Hippocampal formation (tissue), 2 donors: ENCODE measurements around the gene ICOSLG.
"Not testable (repeated sequence)": the region's sequence is repeated elsewhere in the genome, so short reads cannot be mapped to it uniquely, and the experiment has no call there.

Experiments
- DNase-seq, 2 donors: peaks; one replicate each; lab custom pipeline; 2025; lab: John Stamatoyannopoulos, UW

The ICOSLG gene

GRCh38 chr21:44263768-44264167 lies 23.0 kb upstream of the ICOSLG start:
- DNase-seq = no peak

GRCh38 chr21:44263221-44263760 lies 22.5 kb upstream of the ICOSLG start:
- DNase-seq = no peak

- DNase-seq = no peak
These were observed 21.8 kb upstream of the ICOSLG start for GRCh38 chr21:44262338-44263056.

GRCh38 chr21:44261675-44262295 lies 21.0 kb upstream of the ICOSLG start, which contains the start of gene DNMT3L:
Gene DNMT3L (minus strand): TSS chr21:44261897. CDS start chr21:44261259, 638 bp downstream.
- DNase-seq = no peak

GRCh38 chr21:44260791-44261631 lies 20.3 kb upstream of the ICOSLG start:
- DNase-seq = no peak

GRCh38 chr21:44260066-44260465 lies 19.3 kb upstream of the ICOSLG start:
- no peak for DNase-seq

- no peak for DNase-seq
These were observed 18.5 kb upstream of the ICOSLG start for GRCh38 chr21:44259082-44259705.

GRCh38 chr21:44258056-44258725 lies 17.4 kb upstream of the ICOSLG start:
- DNase-seq = no peak

GRCh38 chr21:44255511-44255981 lies 14.8 kb upstream of the ICOSLG start:
- no peak for DNase-seq

GRCh38 chr21:44253832-44254710 lies 13.3 kb upstream of the ICOSLG start:
- DNase-seq = no peak

GRCh38 chr21:44249204-44250037 lies 8.7 kb upstream of the ICOSLG start:
- DNase-seq = not testable (repeated sequence)

- not testable (repeated sequence) for DNase-seq
These were observed 7.2 kb upstream of the ICOSLG start for GRCh38 chr21:44247904-44248303.

GRCh38 chr21:44243980-44244379 lies 3.2 kb upstream of the ICOSLG start:
- DNase-seq = not testable (repeated sequence)

- DNase-seq = not testable (repeated sequence)
These were observed 538 bp upstream of the ICOSLG start for GRCh38 chr21:44241281-44241680.

- not testable (repeated sequence) for DNase-seq
These were observed 390 bp downstream of the ICOSLG start for GRCh38 chr21:44240353-44240752.

- not testable (repeated sequence) for DNase-seq
These were observed 11.2 kb downstream of the ICOSLG start for GRCh38 chr21:44229561-44229960.

GRCh38 chr21:44228109-44228508 lies 12.6 kb downstream of the ICOSLG start:
- not testable (repeated sequence) for DNase-seq

- DNase-seq = not testable (repeated sequence)
These were observed 13.1 kb downstream of the ICOSLG start for GRCh38 chr21:44227614-44228013.

GRCh38 chr21:44225605-44226004 lies 15.1 kb downstream of the ICOSLG start:
- DNase-seq = not testable (repeated sequence)
